B cell (primary cell): ENCODE measurements around the gene LAIR2. TPM values are rescaled to one million over a fixed set of nuclear protein-coding genes. Genes with fewer than 3 reads are reported as not detected.

ENCODE experiments used
- ATAC-seq: fragments of 200-7000 bp; cut with Tn5 transposase; one replicate; pipeline ENCODE4 v1.10.0; 2021; ENCODE audit warnings: low read depth, mild to moderate bottlenecking, moderate number of reproducible peaks, moderate library complexity
- CTCF ChIA-PET: fragments of 350-600 bp; sonication (Branson Sonifier 250); formaldehyde crosslinking; loops from one replicate; lab custom pipeline; 2021; ENCODE audit warnings: antibody characterized with exemption, inconsistent platforms; lab: Charles Lee
- POLR2A ChIA-PET: fragments of 350-600 bp; sonication (Branson Sonifier 250); formaldehyde crosslinking; loops from one replicate; lab custom pipeline; 2021; ENCODE audit warnings: antibody characterized with exemption; lab: Charles Lee
- DNase-seq: peaks from one replicate; pipeline ENCODE4 v3.0.0; 2013
- H2AFZ ChIP-seq: 2 replicates; pipeline ENCODE4 v1.6.1; 2012; ENCODE audit warnings: mild to moderate bottlenecking, low read depth, low read length; ENCODE audit not compliant: insufficient read depth, poor library complexity, severe bottlenecking
- H3K27ac ChIP-seq, 2 donors: 1 replicate in 1 of 2; 2 replicates in 1 of 2; pipeline ENCODE4 v1.5.1; 2012 to 2013; ENCODE audit warnings: low read length in 2 of 2, mild to moderate bottlenecking in 2 of 2, moderate library complexity in 1 of 2
- H3K27me3 ChIP-seq, 4 experiments: fragments of 200-600 bp in 1 of 4; sonication (generic) in 1 of 4; replicated peaks in 1 of 4; 1 replicate in 2 of 4; 2 replicates in 2 of 4; pipeline versions ENCODE4 v1.6.1 to v1.7.0; 2013 to 2016; ENCODE audit warnings: low read length in 3 of 4, mild to moderate bottlenecking in 2 of 4, mixed read lengths in 1 of 4, moderate library complexity in 1 of 4; ENCODE audit not compliant: insufficient read depth in 4 of 4, control insufficient read depth in 3 of 4; ENCODE audit errors: control extremely low read depth in 1 of 4
- H3K36me3 ChIP-seq, 2 experiments: replicated peaks in 1 of 2; 1 replicate in 1 of 2; 2 replicates in 1 of 2; pipeline versions ENCODE4 v1.6.1 to v1.7.1; 2013; ENCODE audit warnings: low read length in 1 of 2; ENCODE audit not compliant: insufficient read depth in 2 of 2, control insufficient read depth in 1 of 2; ENCODE audit errors: control extremely low read depth in 1 of 2, extremely low read depth in 1 of 2
- H3K4me1 ChIP-seq, 2 donors: fragments of 200-600 bp in 1 of 2; sonication (generic) in 1 of 2; 1 replicate in 1 of 2; 2 replicates in 1 of 2; pipeline versions ENCODE4 v1.5.1 to v1.6.1; 2013 to 2017; ENCODE audit warnings: low read length in 2 of 2; ENCODE audit not compliant: control insufficient read depth in 2 of 2, insufficient read depth in 2 of 2
- H3K4me2 ChIP-seq: replicated peaks from 2 replicates; pipeline ENCODE3; 2012; ENCODE audit warnings: mild to moderate bottlenecking, low read depth, low read length; ENCODE audit not compliant: poor library complexity, severe bottlenecking
- H3K4me3 ChIP-seq, 5 experiments: fragments of 200-600 bp in 1 of 5; sonication (generic) in 1 of 5; 1 replicate in 3 of 5; 2 replicates in 2 of 5; pipeline versions ENCODE4 v1.5.1 to v1.7.0; 2011 to 2016; ENCODE audit warnings: low read length in 4 of 5, mild to moderate bottlenecking in 4 of 5, low read depth in 2 of 5, control low read depth in 1 of 5, moderate library complexity in 1 of 5; ENCODE audit not compliant: insufficient read depth in 1 of 5; ENCODE audit errors: control extremely low read depth in 1 of 5, extremely low read depth in 1 of 5
- H3K79me2 ChIP-seq: fragments of 200-600 bp; sonication (generic); one replicate; pipeline ENCODE4 v1.6.0; 2016; ENCODE audit warnings: low read length; ENCODE audit not compliant: control insufficient read depth, insufficient read depth
- H3K9ac ChIP-seq: fragments of 200-600 bp; sonication (generic); 2 replicates; pipeline ENCODE4 v1.6.1; 2017; ENCODE audit warnings: mild to moderate bottlenecking, low read length, moderate library complexity
- H3K9me3 ChIP-seq, 3 donors: one replicate each; pipeline versions ENCODE4 v1.6.1 to v1.7.1; 2013; ENCODE audit warnings: low read length in 2 of 3; ENCODE audit not compliant: control insufficient read depth in 2 of 3, insufficient read depth in 1 of 3; ENCODE audit errors: control extremely low read depth in 1 of 3
- H4K20me1 ChIP-seq: 2 replicates; pipeline ENCODE4 v1.6.0; 2012; ENCODE audit warnings: mild to moderate bottlenecking, low read length; ENCODE audit not compliant: insufficient read depth, control insufficient read depth, poor library complexity, severe bottlenecking
- H3K27ac Mint-ChIP-seq: one replicate; pipeline ENCODE4 v1.8.0; 2021; ENCODE audit warnings: mixed read lengths
- H3K27me3 Mint-ChIP-seq: one replicate; pipeline ENCODE4 v1.8.0; 2021; ENCODE audit warnings: mixed read lengths
- H3K4me1 Mint-ChIP-seq: one replicate; pipeline ENCODE4 v1.8.0; 2021; ENCODE audit warnings: mixed read lengths
- H3K4me3 Mint-ChIP-seq: one replicate; pipeline ENCODE4 v1.8.0; 2021; ENCODE audit warnings: mixed read lengths
- H3K9me3 Mint-ChIP-seq: one replicate; pipeline ENCODE4 v1.8.0; 2022; ENCODE audit warnings: mixed read lengths; ENCODE audit not compliant: insufficient read depth
- EZH2 ChIP-seq: IDR thresholded peaks from 2 replicates; pipeline ENCODE4 v1.6.1; 2012; ENCODE audit warnings: borderline replicate concordance, low read depth, mild to moderate bottlenecking, moderate library complexity, low read length; ENCODE audit not compliant: insufficient read depth, poor library complexity, severe bottlenecking
- WGBS: methylation state at CpG from one replicate; pipeline ENCODE4 v1.1.5; 2013; ENCODE audit warnings: missing lambda C conversion rate; ENCODE audit not compliant: insufficient coverage; 5-methylcytosine and 5-hydroxymethylcytosine counted together
- intact Hi-C: fragments of 100-400 bp; cut with micrococcal nuclease; formaldehyde crosslinking; loops from one replicate; pipeline ENCODE4 v1.10.0; 2022
- polyA plus RNA-seq: library from polyadenylated mRNA; depleted of rRNA; stranded (reverse); fragments of >200 nt; gene quantifications from 2 replicates; pipeline ENCODE4 v1.2.3, GENCODE V29; 2012
- total RNA-seq, 2 donors: library from RNA; stranded (reverse); fragments of 120-200 nt in 1 of 2; gene quantifications; 1 replicate in 1 of 2; 2 replicates in 1 of 2; pipeline versions ENCODE4 v1.2.3 to v1.2.4, GENCODE V29; 2013 to 2022
- TF ChIP-seq, protein P1 (sequence below): fragments of 200-600 bp; IDR thresholded peaks from one replicate; pipeline ENCODE4 v1.8.0; 2022; ENCODE audit warnings: antibody characterized with exemption, mild to moderate bottlenecking

The LAIR2 gene
- total and polyA plus RNA-seq, 2 donors (not counting 1 experiment from before 2014, with no cell fraction given): not detected

DNA sequence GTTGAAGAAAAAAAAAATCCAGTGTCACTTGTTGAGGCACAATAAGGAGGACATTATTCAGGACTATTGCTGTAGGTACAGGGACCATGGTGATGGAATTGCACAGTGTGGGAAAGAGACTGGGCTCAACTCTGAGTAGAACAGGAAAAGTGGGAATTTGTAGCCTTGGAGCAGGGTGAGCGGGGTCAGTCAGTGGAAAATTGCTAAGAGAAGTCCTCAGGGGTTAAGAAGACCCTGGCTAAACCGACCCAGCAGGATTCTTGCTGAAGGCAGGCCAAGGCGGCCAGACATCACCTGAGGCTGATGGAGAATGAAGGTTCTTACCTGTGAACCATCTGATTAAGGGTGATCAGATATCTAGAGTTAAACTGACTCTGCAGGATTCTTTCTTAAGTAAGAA, 12.5 kb downstream of the LAIR2 start:
- H3K9ac ChIP-seq: no peak overlapping the region
- TF ChIP-seq, protein P1, sequence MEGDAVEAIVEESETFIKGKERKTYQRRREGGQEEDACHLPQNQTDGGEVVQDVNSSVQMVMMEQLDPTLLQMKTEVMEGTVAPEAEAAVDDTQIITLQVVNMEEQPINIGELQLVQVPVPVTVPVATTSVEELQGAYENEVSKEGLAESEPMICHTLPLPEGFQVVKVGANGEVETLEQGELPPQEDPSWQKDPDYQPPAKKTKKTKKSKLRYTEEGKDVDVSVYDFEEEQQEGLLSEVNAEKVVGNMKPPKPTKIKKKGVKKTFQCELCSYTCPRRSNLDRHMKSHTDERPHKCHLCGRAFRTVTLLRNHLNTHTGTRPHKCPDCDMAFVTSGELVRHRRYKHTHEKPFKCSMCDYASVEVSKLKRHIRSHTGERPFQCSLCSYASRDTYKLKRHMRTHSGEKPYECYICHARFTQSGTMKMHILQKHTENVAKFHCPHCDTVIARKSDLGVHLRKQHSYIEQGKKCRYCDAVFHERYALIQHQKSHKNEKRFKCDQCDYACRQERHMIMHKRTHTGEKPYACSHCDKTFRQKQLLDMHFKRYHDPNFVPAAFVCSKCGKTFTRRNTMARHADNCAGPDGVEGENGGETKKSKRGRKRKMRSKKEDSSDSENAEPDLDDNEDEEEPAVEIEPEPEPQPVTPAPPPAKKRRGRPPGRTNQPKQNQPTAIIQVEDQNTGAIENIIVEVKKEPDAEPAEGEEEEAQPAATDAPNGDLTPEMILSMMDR: no peak
- TF ChIP-seq EZH2: no peak

DNA sequence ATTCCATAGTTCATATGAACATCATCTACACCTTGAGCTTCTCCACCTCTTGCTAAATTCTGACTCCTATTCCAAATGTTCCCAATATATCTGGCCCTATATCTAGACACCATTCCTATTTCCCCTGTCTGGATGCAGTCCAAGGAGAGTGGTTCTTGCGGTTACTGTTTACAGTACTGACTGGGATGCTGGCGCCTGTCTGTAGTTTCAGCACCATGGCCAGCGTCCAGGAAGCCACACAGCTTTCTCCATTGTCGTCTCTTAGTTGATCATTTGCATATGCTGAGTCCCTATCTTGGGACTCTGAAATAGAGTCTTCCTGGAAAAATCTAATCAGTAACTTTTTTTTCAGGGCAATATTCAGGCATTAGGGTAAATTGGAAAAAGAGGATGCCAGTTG, 14.9 kb downstream of the LAIR2 start:
- Histone ChIP-seq H3K4me3 (no peak overlapping the region), H3K4me1 (peaks cover 16 to 21% of the 10 kb centered on the region in 2 donors), H3K79me2 (no peaks in the 10 kb centered on the region), H3K9me3 (peaks cover 0 to 7% (median 0%) of the 10 kb centered on the region in 3 donors), H3K36me3 (no peaks in the 10 kb centered on the region), H3K4me2 (no peak overlapping the region), H3K27me3 (peaks cover 0 to 24% (median 7%) of the 10 kb centered on the region in 4 experiments), H4K20me1 (no peaks in the 10 kb centered on the region), H3K27ac (no peak overlapping the region), H2AFZ (no peak overlapping the region), H3K9ac (no peak overlapping the region)
- ATAC-seq (no peak), DNase-seq (peak; percentile 70)
- TF ChIP-seq, protein P1: no peak
- no peak for TF ChIP-seq EZH2
- H3K27ac Mint-ChIP-seq: peak overlapping the region; percentile 39
- intact Hi-C loops: no loop called here
- H3K27me3 Mint-ChIP-seq: peaks cover 54% of the 10 kb centered on the region
- ChIA-PET POLR2A (no interaction called here), CTCF (no interaction called here)
- 0% methylated on average over 4 of the region's 4 CpGs for WGBS
- no peak overlapping the region for H3K4me3 Mint-ChIP-seq
- H3K4me1 Mint-ChIP-seq: peaks cover 27% of the 10 kb centered on the region
- no peaks in the 10 kb centered on the region for H3K9me3 Mint-ChIP-seq

More for the DNA sequence above, 12.5 kb downstream of the LAIR2 start:
- H3K27me3 ChIP-seq: peaks cover 0 to 24% (median 6%) of the 10 kb centered on the region in 4 experiments
- no peaks in the 10 kb centered on the region for H4K20me1 ChIP-seq
- Mint-ChIP-seq H3K27ac (no peak overlapping the region), H3K4me1 (peaks cover 8% of the 10 kb centered on the region), H3K27me3 (peaks cover 43% of the 10 kb centered on the region), H3K9me3 (no peaks in the 10 kb centered on the region), H3K4me3 (no peak overlapping the region)
- H3K36me3 ChIP-seq: no peaks in the 10 kb centered on the region
- no peak overlapping the region for H3K4me2 ChIP-seq
- H3K4me3 ChIP-seq: no peak overlapping the region
- no peak overlapping the region for H3K27ac ChIP-seq
- WGBS: 59% methylated on average over 3 of the region's 3 CpGs
- H3K79me2 ChIP-seq: no peaks in the 10 kb centered on the region
- peaks cover 0 to 7% (median 0%) of the 10 kb centered on the region in 3 donors for H3K9me3 ChIP-seq
- no peak overlapping the region for H2AFZ ChIP-seq
- DNase-seq (no peak), ATAC-seq (no peak)
- POLR2A ChIA-PET: no interaction called here
- CTCF ChIA-PET: interaction anchor here (1.3 kb wide), 1 partner anchor 17 kb away, joined by 3 read pairs; no protein-coding TSS in a partner anchor
- peaks cover 0 to 5% of the 10 kb centered on the region in 2 donors for H3K4me1 ChIP-seq
- intact Hi-C loops: no loop called here
